Heart left ventricle (tissue), 13 donors: ENCODE measurements around the gene RUFY3.

ENCODE experiments used
- POLR2A ChIP-seq, 2 donors: fragments of 450-650 bp; IDR thresholded peaks; one replicate each; pipeline ENCODE4 v1.6.1; 2017; ENCODE audit warnings: antibody characterized with exemption in 2 of 2, mild to moderate bottlenecking in 2 of 2, moderate library complexity in 2 of 2
- TF ChIP-seq, protein P1 (sequence below), 12 donors: fragments of 200-600 bp; sonication (generic) in 4 of 12; IDR thresholded peaks; one replicate each; pipeline versions ENCODE4 v1.5.0 to v1.8.0; 2018 to 2022; ENCODE audit warnings: antibody characterized with exemption in 12 of 12, mild to moderate bottlenecking in 5 of 12
- donor health status: ischemic (EF 13 %, LVEDD 7.1; RV severe dilation, severe dysfunction).
- donor health status: DM: no; HTN: yes; CAD: no.
- donor health status: DM: no; HTN: no; CAD: no.
- donor health status: ischemic (EF 25% LVEDD 6.9; RV normal size, moderate dysfunction).
- donor health status: ischemic (EF 25% LVEDD 5.7; RV mildly dilated, moderate dysfunction).
- donor health status: ischemic (EF 35%, LVEDD 5.7; RV mildly dilated, moderate dysfunction).
- donor health status: nonischemic (EF 11% LVEDD 7.7; RV severe dilation, severe dysfunction).
- donor health status: DM: yes; HTN: yes; CAD: no.
- donor health status: PGD.
- donor health status: ischemic (EF 29% LVEDD 5.4; RV normal size, mild dysfunction).
- donor health status: nonischemic (EF 23%, LVEDD 6.1; RV moderate dilation, normal function).

DNA sequence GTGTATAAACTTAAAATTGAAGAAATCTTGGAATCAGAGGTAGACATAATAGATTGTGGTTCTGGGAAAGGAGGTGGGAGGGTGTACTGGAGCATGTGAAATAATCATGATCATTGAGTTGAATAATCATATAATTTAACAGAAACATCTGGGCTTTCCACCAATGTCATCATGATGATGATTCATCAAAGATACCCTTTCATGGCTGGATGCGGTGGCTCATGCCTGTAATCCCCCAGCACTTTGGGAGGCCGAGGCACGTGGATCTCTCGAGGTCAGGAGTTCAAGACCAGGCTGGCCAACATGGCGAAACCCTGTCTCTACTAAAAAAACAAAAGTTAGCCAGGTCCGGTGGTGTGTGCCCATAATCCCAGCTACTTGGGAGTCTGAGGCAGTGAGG, 6.7 kb upstream of the RUFY3 start:
- TF ChIP-seq, protein P1, sequence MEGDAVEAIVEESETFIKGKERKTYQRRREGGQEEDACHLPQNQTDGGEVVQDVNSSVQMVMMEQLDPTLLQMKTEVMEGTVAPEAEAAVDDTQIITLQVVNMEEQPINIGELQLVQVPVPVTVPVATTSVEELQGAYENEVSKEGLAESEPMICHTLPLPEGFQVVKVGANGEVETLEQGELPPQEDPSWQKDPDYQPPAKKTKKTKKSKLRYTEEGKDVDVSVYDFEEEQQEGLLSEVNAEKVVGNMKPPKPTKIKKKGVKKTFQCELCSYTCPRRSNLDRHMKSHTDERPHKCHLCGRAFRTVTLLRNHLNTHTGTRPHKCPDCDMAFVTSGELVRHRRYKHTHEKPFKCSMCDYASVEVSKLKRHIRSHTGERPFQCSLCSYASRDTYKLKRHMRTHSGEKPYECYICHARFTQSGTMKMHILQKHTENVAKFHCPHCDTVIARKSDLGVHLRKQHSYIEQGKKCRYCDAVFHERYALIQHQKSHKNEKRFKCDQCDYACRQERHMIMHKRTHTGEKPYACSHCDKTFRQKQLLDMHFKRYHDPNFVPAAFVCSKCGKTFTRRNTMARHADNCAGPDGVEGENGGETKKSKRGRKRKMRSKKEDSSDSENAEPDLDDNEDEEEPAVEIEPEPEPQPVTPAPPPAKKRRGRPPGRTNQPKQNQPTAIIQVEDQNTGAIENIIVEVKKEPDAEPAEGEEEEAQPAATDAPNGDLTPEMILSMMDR (IDR thresholded peaks at IDR 0.05), result no peak
- no peak for TF ChIP-seq POLR2A (IDR thresholded peaks at IDR 0.05)
